ENCODE data around the gene GBA3.

GBA3 gene

DNA sequence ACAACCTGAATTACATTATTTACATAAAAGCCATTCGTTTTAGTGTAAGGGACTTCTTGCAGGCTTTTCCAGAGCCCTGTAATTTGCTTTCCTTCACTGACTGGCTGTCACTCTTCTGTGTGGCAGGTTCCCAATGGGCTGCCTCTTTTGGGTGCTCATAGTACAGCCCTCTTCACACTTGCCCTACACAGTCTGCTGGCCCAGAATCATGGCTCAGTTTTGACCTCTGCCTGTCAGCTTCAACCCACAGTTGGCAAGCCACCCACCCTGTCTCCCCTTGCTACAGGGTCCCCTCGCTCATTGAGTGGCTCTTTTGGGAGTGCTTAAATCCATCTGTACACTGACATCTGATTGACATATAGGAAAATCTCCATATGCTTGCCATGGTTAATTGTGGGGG, 97.9 kb downstream of the GBA3 start:
- DNase-seq, result no peak

DNA sequence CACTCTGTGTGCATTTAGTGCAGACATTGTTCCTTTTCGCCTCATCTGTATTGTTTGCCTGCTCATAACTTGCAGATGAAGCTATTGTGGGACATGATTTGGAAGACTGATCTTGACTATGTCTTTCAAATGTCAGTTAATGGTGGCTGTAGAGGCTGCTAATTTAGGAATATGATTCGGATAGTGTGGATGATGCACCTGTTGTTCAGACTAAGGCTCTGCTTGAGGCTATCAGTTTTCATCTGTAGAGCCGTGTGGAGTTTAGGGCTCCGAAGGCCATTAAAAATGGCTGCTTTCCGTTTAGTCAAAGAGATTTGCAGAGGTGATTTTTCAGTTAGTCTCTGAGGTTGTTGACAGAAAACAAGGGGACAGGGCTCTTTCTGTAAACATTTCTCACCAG, 102.0 kb downstream of the GBA3 start:
- no peak for DNase-seq

DNA sequence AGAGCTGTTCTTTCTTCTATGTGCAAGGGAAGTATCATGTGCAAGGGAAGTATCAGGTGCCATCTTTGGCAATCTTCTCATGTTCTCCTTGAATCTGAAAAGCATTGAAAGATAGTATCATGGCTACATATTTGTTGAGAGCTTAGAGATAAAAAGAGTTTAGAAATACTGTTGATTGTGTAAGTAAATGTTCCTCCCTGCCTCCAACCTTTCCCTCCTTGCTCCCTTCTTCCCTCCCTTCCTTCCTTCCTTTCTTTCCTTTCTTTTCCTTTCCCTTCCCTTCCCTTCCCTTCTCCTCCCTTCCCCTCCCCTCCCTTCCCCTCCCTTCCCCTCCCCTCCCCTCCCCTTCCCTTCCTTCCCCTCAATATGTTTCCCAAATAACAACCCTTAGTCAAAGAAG, 108.7 kb downstream of the GBA3 start:
- DNase-seq, result no peak

DNA sequence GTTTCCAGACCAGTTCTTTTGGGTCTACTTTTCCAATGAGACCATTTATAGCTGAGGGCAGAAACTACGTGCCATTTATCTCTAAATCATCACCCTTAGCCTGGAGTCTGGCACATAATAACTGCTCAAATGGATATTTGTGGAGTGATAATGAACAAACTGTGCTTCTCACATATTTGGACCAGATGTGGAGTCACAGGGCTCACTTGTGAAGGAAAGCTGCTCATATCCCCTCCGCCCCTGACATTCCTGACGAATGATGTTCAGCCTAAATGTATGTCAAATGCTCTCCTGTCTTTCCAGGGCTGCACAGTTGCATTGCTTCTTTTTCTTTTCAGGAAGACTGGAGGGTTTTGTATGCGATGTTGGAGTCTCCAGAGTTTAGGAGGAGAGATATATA, 110.1 kb downstream of the GBA3 start:
- no peak for DNase-seq

DNA sequence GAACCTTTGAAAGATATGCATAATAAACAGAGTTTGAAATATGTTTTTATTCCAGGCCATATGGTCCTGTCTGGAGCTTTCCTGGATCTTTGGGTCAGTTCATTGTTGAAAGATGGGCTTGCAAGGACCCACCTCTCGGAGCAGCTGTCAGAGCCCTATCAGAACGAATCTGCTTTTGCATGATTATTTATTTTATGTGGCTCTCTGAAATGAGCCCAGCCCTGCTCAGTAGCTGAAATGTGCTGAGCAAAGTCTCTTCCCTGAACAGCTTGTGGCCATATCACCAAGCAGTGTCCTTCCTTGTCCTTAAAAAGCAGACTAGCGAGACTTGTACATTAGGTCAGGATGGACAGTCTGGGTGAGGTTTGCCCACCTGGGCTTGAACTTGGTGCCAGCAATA, 110.8 kb downstream of the GBA3 start:
- DNase-seq, result no peak

DNA sequence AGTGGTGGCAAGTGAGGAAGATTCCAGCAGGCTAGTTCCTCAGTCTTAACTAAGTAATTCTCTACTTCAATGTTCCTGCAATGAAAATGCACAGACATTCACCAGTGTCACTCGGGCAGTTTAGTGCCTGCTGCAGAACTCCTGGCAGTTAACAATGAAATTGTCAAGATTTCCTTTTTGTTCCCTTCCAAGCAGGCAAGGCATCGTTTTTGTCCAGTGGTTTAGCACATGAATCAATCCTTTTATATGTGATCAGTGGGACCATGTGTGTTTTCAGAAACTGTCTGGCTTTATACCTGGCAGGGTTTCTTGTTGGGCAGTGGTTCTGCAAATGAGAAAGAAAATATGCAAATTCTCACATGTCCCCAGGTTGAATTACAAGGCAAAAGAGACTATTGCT, 122.2 kb downstream of the GBA3 start:
- DNase-seq, result no peak

DNA sequence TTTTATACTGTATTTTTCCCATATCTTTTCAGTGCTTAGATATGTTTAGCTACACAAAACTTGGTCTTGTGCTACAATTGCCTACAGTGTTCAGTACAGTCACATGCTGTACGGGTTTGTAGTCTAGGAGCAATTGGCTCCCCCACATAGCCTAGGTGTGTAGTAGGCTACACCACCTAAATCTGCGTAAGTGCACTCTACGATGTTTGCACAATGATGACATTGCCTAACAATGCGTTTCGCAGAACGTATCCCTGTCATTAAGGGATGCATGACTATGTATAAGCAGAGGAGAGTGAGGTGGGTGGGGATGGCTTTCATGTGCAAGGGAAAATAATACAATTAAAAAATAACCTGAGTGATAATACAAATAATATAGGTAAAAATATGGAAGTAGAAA, 131.4 kb downstream of the GBA3 start:
- no peak for DNase-seq

DNA sequence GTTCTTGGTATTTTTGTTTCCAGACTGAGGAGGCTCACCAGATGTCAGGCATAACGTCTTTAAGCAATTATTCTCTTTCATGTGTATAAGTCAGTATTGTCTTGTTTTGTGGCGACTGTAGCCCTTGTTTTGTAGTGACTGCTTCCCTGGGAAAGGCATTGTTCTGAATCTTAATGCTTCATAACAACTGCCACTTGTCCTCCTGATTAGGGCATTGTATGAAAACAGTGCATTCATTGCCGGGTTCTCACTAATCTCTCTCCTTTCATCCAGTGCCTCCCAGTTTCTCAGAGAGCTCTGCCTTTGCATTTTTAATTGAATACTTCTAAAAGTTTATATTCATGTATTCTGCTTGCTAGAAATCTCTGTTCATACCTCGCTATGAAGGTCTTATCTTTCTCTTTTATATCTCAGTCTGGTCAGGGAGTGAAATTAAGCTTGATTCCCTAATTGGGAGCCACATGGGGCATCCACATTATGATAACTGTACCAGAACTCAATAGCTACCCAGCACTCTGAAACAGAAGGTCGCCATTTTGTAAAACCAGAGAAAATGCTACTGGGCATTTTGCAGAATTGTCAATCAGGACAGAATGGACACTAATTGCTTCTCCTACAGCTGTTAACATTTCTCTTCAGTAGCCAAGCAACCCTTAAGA, 149.8 kb downstream of the GBA3 start:
- DNase-seq, result no peak

DNA sequence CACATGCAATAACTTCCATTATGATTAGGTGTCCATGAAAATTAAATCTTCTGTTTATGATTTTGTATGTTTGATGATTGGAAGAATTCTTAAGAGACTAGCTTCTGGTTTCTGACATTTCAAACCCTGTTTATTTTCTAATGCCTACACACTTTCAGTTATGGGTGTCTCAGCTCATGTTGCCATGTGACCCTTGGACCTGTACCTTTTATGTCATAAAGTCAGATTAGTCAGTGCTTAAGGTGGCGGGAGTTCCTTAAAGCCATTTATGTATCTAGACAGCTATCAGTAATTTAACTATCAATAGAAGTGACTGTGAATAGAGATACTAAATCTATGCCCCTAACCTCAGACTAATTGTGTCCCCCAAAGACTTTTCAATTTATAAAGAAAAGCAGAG, 155.6 kb downstream of the GBA3 start:
- DNase-seq, result no peak

DNA sequence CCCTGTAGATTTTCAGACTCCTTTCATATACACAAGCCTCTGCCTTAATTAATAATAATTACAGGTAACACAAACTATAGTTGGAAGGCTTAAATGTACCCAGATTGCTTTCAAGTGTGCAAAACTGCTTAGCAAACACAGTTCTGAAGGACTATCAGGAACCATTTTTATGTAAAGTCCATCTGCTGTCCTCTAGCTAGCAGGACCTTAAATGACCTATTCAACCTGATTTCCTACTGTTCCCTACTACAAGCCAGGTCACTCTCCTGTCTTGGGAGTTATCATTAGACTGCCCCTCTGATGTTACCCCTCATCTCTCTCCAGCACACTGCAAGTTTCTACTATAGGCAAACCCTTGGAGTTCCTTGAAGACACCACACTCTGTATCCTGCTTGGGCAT, 157.3 kb downstream of the GBA3 start:
- no peak for DNase-seq

DNA sequence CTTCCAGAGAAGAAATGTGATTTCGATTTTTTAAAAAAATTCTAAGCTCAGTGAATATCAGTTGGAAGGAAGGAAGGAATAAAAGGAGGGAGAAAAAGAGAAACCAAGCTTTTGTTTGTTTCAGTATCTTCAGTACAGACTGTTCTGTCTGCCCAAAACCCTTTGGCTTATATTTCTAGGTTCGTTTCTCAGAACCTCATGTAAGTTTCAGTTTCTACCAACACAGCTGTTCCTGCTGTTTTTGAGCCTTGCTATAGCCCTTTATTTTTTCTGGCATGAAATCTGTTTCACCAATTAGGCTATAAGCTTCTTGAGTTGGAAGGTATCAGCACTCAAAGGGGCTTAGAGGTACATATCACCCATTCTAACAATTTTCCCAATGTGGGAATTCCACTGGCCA, 157.9 kb downstream of the GBA3 start:
- no peak for DNase-seq

DNA sequence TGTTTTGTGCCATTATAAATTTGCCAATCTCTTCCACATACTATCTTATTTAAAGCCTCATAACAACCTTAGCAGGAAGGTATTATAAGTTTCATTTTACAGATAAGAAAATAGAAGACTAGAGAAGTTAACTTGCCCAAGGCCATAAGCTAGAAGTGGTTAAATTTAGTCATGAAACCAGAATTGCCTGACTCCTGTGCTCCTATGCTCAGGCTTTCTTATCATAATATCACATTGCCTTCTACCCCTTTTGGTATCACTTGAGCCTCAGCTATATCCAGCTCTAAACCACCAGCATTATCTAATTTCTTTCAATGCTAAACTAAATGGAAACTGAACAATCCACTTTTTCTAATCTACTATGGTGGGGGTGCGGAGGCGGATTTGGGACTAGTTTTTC, 164.7 kb downstream of the GBA3 start:
- DNase-seq, result no peak

DNA sequence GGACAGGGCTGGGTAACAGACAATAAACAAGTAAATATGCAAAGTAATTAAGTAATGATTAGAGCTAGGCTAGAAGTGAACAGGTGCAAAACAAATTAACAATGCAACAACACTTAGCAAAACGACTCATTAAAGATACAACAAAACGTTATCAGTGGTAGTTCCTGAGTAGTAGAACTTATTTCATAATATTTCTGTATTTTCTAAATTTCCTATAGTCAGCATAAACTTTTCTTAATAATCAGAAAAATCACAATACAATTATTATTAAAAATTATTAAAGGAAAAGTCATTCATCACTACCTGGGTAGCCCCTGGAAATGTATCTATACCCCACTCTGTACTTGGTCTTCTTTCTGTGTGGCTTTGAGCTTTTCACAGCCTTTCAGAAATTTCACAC, 166.6 kb downstream of the GBA3 start:
- no peak for DNase-seq

Measured in NCI-H510A (cell line).